GM12801 (cell line): Measurements from ENCODE around the gene POLDIP2.

Source experiments
- CTCF ChIP-seq: IDR thresholded peaks from one replicate; pipeline ENCODE4 v1.5.1; 2011; ENCODE audit warnings: control low read depth; ENCODE audit not compliant: insufficient read length; ENCODE audit errors: extremely low read depth

The POLDIP2 gene

GRCh38 chr17:28368306-28368831, 11.0 kb upstream of the POLDIP2 start:
- TF ChIP-seq CTCF = no peak

GRCh38 chr17:28367641-28368305, 10.4 kb upstream of the POLDIP2 start:
- TF ChIP-seq CTCF = no peak

- TF ChIP-seq CTCF = no peak
Observed at GRCh38 chr17:28366605-28367004, 9.3 kb upstream of the POLDIP2 start.

GRCh38 chr17:28365487-28365886, 8.2 kb upstream of the POLDIP2 start:
- TF ChIP-seq CTCF = no peak

GRCh38 chr17:28364665-28365363, 7.5 kb upstream of the POLDIP2 start, which contains the start of gene SEBOX:
TSS of gene SEBOX (minus strand) at chr17:28365199. CDS start at chr17:28365151, 48 bp downstream.
- no peak for TF ChIP-seq CTCF

GRCh38 chr17:28363776-28364650, 6.7 kb upstream of the POLDIP2 start:
- TF ChIP-seq CTCF = no peak

- no peak for TF ChIP-seq CTCF
Observed at GRCh38 chr17:28363186-28363585, 5.9 kb upstream of the POLDIP2 start.
